Measurements from ENCODE around the gene PEAR1.

PEAR1 gene

DNA sequence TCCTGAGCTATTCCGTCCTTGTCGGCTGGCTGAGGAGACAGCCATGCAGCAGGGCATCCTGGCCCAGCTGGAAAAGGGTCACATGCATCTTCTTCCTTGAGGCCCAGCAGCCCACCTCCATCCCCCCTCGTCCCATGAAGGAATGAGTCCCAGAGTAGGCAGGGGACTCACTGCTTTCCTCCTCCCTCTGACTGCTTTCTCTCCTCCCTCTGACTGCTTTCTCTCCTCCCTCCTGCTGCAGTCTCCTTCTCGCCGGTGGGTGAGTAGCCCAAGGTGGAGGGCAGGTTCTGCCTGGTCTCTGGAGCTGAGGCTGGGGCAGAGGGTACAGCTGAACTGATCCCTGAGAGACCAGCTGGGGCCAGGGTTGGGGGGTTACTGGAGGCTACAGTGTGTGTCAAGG, 19.4 kb upstream of the PEAR1 start:
- DNase-seq = no peak

DNA sequence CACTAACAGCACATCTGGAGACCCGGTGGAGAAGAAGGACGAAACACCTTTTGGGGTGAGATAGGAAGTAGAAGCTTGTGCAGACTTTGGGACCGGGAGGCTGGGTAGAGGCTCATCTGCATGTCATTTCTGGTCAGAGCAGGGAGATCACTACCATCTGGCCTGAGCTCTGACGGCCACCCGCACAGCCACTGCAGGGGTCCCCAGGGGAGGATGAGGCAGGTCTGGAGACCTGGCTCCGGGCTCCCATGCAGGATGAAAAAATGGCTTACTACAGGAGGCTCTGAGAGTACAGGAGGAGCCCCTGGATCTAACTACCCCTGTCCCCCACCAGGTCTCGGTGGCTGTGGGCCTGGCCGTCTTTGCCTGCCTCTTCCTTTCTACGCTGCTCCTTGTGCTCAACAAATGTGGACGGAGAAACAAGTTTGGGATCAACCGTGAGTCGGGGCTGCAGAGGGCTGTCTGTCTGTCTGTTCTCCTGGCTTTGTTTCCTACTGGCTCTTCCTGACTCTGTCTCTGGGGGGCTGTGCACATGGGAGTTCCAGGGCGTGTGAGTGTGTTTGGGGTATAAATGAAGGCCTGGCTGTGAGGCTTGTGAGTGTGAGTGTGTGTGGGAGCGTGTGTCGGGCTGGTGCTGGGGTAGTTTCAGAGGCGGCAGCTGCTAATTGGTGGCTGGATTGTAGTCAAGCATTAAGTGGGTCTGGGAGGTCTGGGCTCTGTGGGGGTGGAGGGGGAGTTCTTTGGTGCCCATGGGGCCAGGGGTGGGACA, 18.8 kb upstream of the PEAR1 start:
- Histone ChIP-seq H2BK5ac (ENCODE audit: low read depth, low read length, poor library complexity, severe bottlenecking) (no peak overlapping the region), H4K8ac (ENCODE audit: low read length) (no peak overlapping the region), H2BK15ac (ENCODE audit: low read depth, poor library complexity, severe bottlenecking) (peak overlapping the region; percentile 15), H3K14ac (ENCODE audit: low read length in 2 of 2) (no peak overlapping the region), H3K4ac (ENCODE audit: low read depth in 1 of 2, low read length in 2 of 2) (no peak overlapping the region), H2AFZ (ENCODE audit: low read depth, low read length) (no peak overlapping the region), H3K23ac (ENCODE audit: low read length in 2 of 2) (no peak overlapping the region), H3K27me3 (ENCODE audit: control insufficient read depth in 1 of 2, insufficient read depth in 1 of 2, low read length in 2 of 2) (peaks cover 40 to 55% of the 10 kb centered on the region in 2 experiments), H3K9ac (ENCODE audit: low read length) (no peak overlapping the region), H3K79me1 (replicated peaks; ENCODE audit: low read length, poor library complexity, severe bottlenecking) (no peaks in the 10 kb centered on the region), H2BK12ac (ENCODE audit: low read length in 2 of 2) (no peak overlapping the region), H3K27ac (ENCODE audit: low read length, poor library complexity, severe bottlenecking) (no peak overlapping the region), H2BK120ac (ENCODE audit: low read depth, low read length) (no peak overlapping the region), H2AK5ac (ENCODE audit: low read length, severe bottlenecking) (no peak overlapping the region), H3K36me3 (ENCODE audit: control insufficient read depth in 1 of 2, insufficient read depth in 2 of 2, low read depth in 1 of 2, low read length in 2 of 2) (no peaks in the 10 kb centered on the region), H4K91ac (ENCODE audit: low read length) (no peak overlapping the region), H3K4me1 (ENCODE audit: control insufficient read depth, insufficient read depth, low read depth, low read length) (no peaks in the 10 kb centered on the region), H3K4me2 (ENCODE audit: low read length, poor library complexity, severe bottlenecking) (no peak overlapping the region), H3K4me3 (ENCODE audit: insufficient read depth in 1 of 2, low read depth in 1 of 2, low read length in 2 of 2) (no peak overlapping the region), H3K18ac (ENCODE audit: low read depth in 1 of 2, low read length in 2 of 2) (no peak overlapping the region), H3K9me3 (ENCODE audit: control insufficient read depth, low read length) (no peaks in the 10 kb centered on the region)
- 69% methylated on average over 16 of the region's 16 CpGs for WGBS
- DNase-seq = no peak

More for the DNA sequence above, 19.4 kb upstream of the PEAR1 start:
- no peak overlapping the region for H4K8ac ChIP-seq (ENCODE audit: low read length)
- no peak overlapping the region for H2AK5ac ChIP-seq (ENCODE audit: low read length, severe bottlenecking)
- no peak overlapping the region for H3K14ac ChIP-seq (ENCODE audit: low read length in 2 of 2)
- no peak overlapping the region for H2AFZ ChIP-seq (ENCODE audit: low read depth, low read length)
- no peak overlapping the region for H3K27ac ChIP-seq (ENCODE audit: low read length, poor library complexity, severe bottlenecking)
- H2BK5ac ChIP-seq (ENCODE audit: low read depth, low read length, poor library complexity, severe bottlenecking) = no peak overlapping the region
- H3K79me1 ChIP-seq (replicated peaks; ENCODE audit: low read length, poor library complexity, severe bottlenecking) = no peaks in the 10 kb centered on the region
- no peak overlapping the region for H2BK120ac ChIP-seq (ENCODE audit: low read depth, low read length)
- H2BK12ac ChIP-seq (ENCODE audit: low read length in 2 of 2) = no peak overlapping the region
- no peak overlapping the region for H3K4ac ChIP-seq (ENCODE audit: low read depth in 1 of 2, low read length in 2 of 2)
- H3K9ac ChIP-seq (ENCODE audit: low read length) = no peak overlapping the region
- no peak overlapping the region for H4K91ac ChIP-seq (ENCODE audit: low read length)
- H3K4me3 ChIP-seq (ENCODE audit: insufficient read depth in 1 of 2, low read depth in 1 of 2, low read length in 2 of 2) = no peak overlapping the region
- H3K23ac ChIP-seq (ENCODE audit: low read length in 2 of 2) = no peak overlapping the region
- 90% methylated on average over 5 of the region's 5 CpGs for WGBS
- H3K4me2 ChIP-seq (ENCODE audit: low read length, poor library complexity, severe bottlenecking) = no peak overlapping the region
- no peaks in the 10 kb centered on the region for H3K9me3 ChIP-seq (ENCODE audit: control insufficient read depth, low read length)
- H3K36me3 ChIP-seq (ENCODE audit: control insufficient read depth in 1 of 2, insufficient read depth in 2 of 2, low read depth in 1 of 2, low read length in 2 of 2) = no peaks in the 10 kb centered on the region
- peaks cover 38 to 52% of the 10 kb centered on the region in 2 experiments for H3K27me3 ChIP-seq (ENCODE audit: control insufficient read depth in 1 of 2, insufficient read depth in 1 of 2, low read length in 2 of 2)
- H2BK15ac ChIP-seq (ENCODE audit: low read depth, poor library complexity, severe bottlenecking) = peak overlapping the region; percentile 15
- no peaks in the 10 kb centered on the region for H3K4me1 ChIP-seq (ENCODE audit: control insufficient read depth, insufficient read depth, low read depth, low read length)
- H3K18ac ChIP-seq (ENCODE audit: low read depth in 1 of 2, low read length in 2 of 2) = no peak overlapping the region

DNA sequence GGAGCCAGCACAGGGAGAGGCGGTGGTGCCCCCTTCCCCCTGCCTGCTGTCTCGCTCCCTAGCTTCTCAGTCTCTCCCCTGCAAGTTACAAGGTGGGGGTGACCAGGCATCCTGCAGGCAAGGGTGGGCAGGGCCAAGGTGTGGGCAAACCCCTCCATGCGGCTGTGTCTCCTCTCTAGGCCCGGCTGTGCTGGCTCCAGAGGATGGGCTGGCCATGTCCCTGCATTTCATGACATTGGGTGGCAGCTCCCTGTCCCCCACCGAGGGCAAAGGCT, 18.2 kb upstream of the PEAR1 start:
- H2BK120ac ChIP-seq (ENCODE audit: low read depth, low read length) = no peak overlapping the region
- H3K27ac ChIP-seq (ENCODE audit: low read length, poor library complexity, severe bottlenecking) = no peak overlapping the region
- no peak overlapping the region for H4K91ac ChIP-seq (ENCODE audit: low read length)
- H4K8ac ChIP-seq (ENCODE audit: low read length) = no peak overlapping the region
- H3K4me2 ChIP-seq (ENCODE audit: low read length, poor library complexity, severe bottlenecking) = no peak overlapping the region
- H2BK15ac ChIP-seq (ENCODE audit: low read depth, poor library complexity, severe bottlenecking) = no peak overlapping the region
- no peak overlapping the region for H3K23ac ChIP-seq (ENCODE audit: low read length in 2 of 2)
- H2AK5ac ChIP-seq (ENCODE audit: low read length, severe bottlenecking) = no peak overlapping the region
- H3K9me3 ChIP-seq (ENCODE audit: control insufficient read depth, low read length) = no peaks in the 10 kb centered on the region
- H3K4me1 ChIP-seq (ENCODE audit: control insufficient read depth, insufficient read depth, low read depth, low read length) = no peaks in the 10 kb centered on the region
- no peak overlapping the region for H3K4ac ChIP-seq (ENCODE audit: low read depth in 1 of 2, low read length in 2 of 2)
- no peak overlapping the region for H2BK12ac ChIP-seq (ENCODE audit: low read length in 2 of 2)
- WGBS = 72% methylated on average over 5 of the region's 5 CpGs
- no peak overlapping the region for H3K9ac ChIP-seq (ENCODE audit: low read length)
- H3K18ac ChIP-seq (ENCODE audit: low read depth in 1 of 2, low read length in 2 of 2) = no peak overlapping the region
- H3K36me3 ChIP-seq (ENCODE audit: control insufficient read depth in 1 of 2, insufficient read depth in 2 of 2, low read depth in 1 of 2, low read length in 2 of 2) = no peaks in the 10 kb centered on the region
- H2BK5ac ChIP-seq (ENCODE audit: low read depth, low read length, poor library complexity, severe bottlenecking) = no peak overlapping the region
- no peak overlapping the region for H3K4me3 ChIP-seq (ENCODE audit: insufficient read depth in 1 of 2, low read depth in 1 of 2, low read length in 2 of 2)
- no peak for DNase-seq
- peaks cover 45 to 60% of the 10 kb centered on the region in 2 experiments for H3K27me3 ChIP-seq (ENCODE audit: control insufficient read depth in 1 of 2, insufficient read depth in 1 of 2, low read length in 2 of 2)
- H2AFZ ChIP-seq (ENCODE audit: low read depth, low read length) = no peak overlapping the region
- H3K79me1 ChIP-seq (replicated peaks; ENCODE audit: low read length, poor library complexity, severe bottlenecking) = no peaks in the 10 kb centered on the region
- H3K14ac ChIP-seq (ENCODE audit: low read length in 2 of 2) = no peak overlapping the region

DNA sequence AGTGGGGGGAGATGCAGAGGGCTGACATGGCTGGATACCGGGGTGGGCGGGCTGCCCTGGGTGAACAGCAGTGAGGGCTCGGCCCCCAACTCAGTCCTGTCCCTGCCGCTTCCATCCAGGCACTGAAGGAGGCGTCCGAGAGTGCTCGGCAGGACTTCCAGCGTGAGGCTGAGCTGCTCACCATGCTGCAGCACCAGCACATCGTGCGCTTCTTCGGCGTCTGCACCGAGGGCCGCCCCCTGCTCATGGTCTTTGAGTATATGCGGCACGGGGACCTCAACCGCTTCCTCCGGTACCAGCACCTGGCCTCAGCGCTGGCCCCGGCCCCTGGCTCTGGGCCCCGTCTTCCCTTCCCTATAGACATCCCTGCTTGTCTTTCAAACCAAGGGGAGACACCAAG, 17.2 kb upstream of the PEAR1 start:
- Histone ChIP-seq H4K91ac (ENCODE audit: low read length) (no peak overlapping the region), H3K27me3 (ENCODE audit: control insufficient read depth in 1 of 2, insufficient read depth in 1 of 2, low read length in 2 of 2) (peaks cover 54 to 70% of the 10 kb centered on the region in 2 experiments), H3K23ac (ENCODE audit: low read length in 2 of 2) (no peak overlapping the region), H3K9ac (ENCODE audit: low read length) (no peak overlapping the region), H3K27ac (ENCODE audit: low read length, poor library complexity, severe bottlenecking) (no peak overlapping the region), H3K18ac (ENCODE audit: low read depth in 1 of 2, low read length in 2 of 2) (no peak overlapping the region), H3K36me3 (ENCODE audit: control insufficient read depth in 1 of 2, insufficient read depth in 2 of 2, low read depth in 1 of 2, low read length in 2 of 2) (no peaks in the 10 kb centered on the region), H3K9me3 (ENCODE audit: control insufficient read depth, low read length) (no peaks in the 10 kb centered on the region), H3K4ac (ENCODE audit: low read depth in 1 of 2, low read length in 2 of 2) (no peak overlapping the region), H3K4me1 (ENCODE audit: control insufficient read depth, insufficient read depth, low read depth, low read length) (no peaks in the 10 kb centered on the region), H2BK12ac (ENCODE audit: low read length in 2 of 2) (no peak overlapping the region), H3K4me2 (ENCODE audit: low read length, poor library complexity, severe bottlenecking) (no peak overlapping the region), H2BK15ac (ENCODE audit: low read depth, poor library complexity, severe bottlenecking) (no peak overlapping the region), H2BK5ac (ENCODE audit: low read depth, low read length, poor library complexity, severe bottlenecking) (no peak overlapping the region), H3K4me3 (ENCODE audit: insufficient read depth in 1 of 2, low read depth in 1 of 2, low read length in 2 of 2) (no peak overlapping the region), H2AFZ (ENCODE audit: low read depth, low read length) (no peak overlapping the region), H2AK5ac (ENCODE audit: low read length, severe bottlenecking) (no peak overlapping the region), H3K14ac (ENCODE audit: low read length in 2 of 2) (no peak overlapping the region), H2BK120ac (ENCODE audit: low read depth, low read length) (no peak overlapping the region), H4K8ac (ENCODE audit: low read length) (no peak overlapping the region), H3K79me1 (replicated peaks; ENCODE audit: low read length, poor library complexity, severe bottlenecking) (no peaks in the 10 kb centered on the region)
- 49% methylated on average over 18 of the region's 21 CpGs for WGBS
- DNase-seq = no peak

Data from mesenchymal stem cell (in vitro differentiated cells and primary cell).